Endometrium (tissue), 2 donors: Measurements from ENCODE around the gene SAP30BP.

Source experiments
- FAIRE-seq: peaks from 2 replicates; lab custom pipeline; 2012; peaks lifted over from hg19 to GRCh38; lab: Jason Lieb, UNC
- donor health status: control.
- donor health status: control.

Gene SAP30BP

GRCh38 chr17:75721463-75722011 is 54.4 kb downstream of the SAP30BP start:
- FAIRE-seq = no peak

- no peak for FAIRE-seq
Measured at GRCh38 chr17:75722076-75722475, 54.9 kb downstream of the SAP30BP start.

GRCh38 chr17:75722542-75723095 is 55.5 kb downstream of the SAP30BP start:
- FAIRE-seq = no peak

GRCh38 chr17:75723171-75723930 is 56.2 kb downstream of the SAP30BP start:
- FAIRE-seq = no peak

GRCh38 chr17:75724016-75725003 is 57.2 kb downstream of the SAP30BP start:
- FAIRE-seq = no peak

GRCh38 chr17:75725504-75725903 is 58.4 kb downstream of the SAP30BP start:
- FAIRE-seq = no peak

GRCh38 chr17:75727391-75727790 is 60.3 kb downstream of the SAP30BP start:
- no peak for FAIRE-seq

GRCh38 chr17:75729351-75729750 is 62.2 kb downstream of the SAP30BP start:
- FAIRE-seq = no peak

- no peak for FAIRE-seq
Measured at GRCh38 chr17:75730065-75730464, 62.9 kb downstream of the SAP30BP start.

GRCh38 chr17:75731086-75731715 is 64.1 kb downstream of the SAP30BP start:
- no peak for FAIRE-seq

GRCh38 chr17:75731716-75732498 is 64.8 kb downstream of the SAP30BP start:
- FAIRE-seq = no peak

- no peak for FAIRE-seq
Measured at GRCh38 chr17:75733471-75733870, 66.3 kb downstream of the SAP30BP start.

GRCh38 chr17:75734674-75735294 is 67.6 kb downstream of the SAP30BP start:
- no peak for FAIRE-seq

- FAIRE-seq = no peak
Measured at GRCh38 chr17:75736173-75736835, 69.2 kb downstream of the SAP30BP start.

GRCh38 chr17:75737133-75737962 is 70.2 kb downstream of the SAP30BP start:
- no peak for FAIRE-seq

- no peak for FAIRE-seq
Measured at GRCh38 chr17:75738218-75738802, 71.2 kb downstream of the SAP30BP start.

- FAIRE-seq = no peak
Measured at GRCh38 chr17:75739174-75739573, 72.0 kb downstream of the SAP30BP start.

GRCh38 chr17:75739801-75740200 is 72.7 kb downstream of the SAP30BP start:
- FAIRE-seq = no peak

- FAIRE-seq = no peak
Measured at GRCh38 chr17:75740215-75740614, 73.1 kb downstream of the SAP30BP start.
